Measurements from ENCODE around the gene RUFY4.
"Not testable (repeated sequence)": the region's sequence is repeated elsewhere in the genome, so short reads cannot be mapped to it uniquely, and the experiment has no call there.

Gene RUFY4

DNA sequence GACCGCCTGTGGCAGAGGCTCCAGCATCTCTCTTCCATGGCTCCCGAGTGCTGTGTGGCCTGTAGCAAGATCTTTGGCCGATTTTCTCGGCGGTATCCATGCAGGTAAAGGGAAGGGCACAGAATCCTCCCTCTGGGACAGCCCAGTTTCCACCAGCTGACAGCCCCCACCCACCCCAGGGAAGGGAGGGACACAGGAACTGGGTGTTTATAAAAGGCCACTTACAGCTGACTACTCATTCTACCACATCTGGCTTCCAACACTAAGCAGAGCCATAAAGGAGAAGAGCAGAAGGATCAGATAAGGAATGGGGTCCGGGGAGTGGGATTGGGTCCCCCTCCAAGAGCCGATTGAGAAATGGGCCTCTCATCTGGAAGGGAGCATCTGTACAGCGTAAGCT, 20.2 kb downstream of the RUFY4 start:
- no peak for DNase-seq

DNA sequence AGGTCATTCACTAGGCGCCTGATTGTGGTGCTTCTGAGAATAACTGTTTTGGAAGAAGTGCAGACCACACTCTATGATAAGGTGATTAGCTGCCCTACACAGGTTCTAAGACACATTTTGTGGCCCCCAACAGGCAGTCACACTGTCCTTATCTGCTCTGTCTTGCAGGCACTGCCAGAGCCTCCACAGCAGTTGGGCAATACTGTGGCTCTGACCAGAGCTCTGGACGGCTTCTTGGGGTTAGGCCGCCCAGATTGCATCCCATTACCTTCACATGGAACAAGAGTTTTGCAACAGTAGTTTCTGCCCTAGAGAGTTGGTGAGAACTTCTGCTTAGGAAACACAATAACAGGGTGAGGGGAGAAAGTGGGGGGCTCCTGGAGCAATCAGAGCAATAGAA, 22.7 kb downstream of the RUFY4 start:
- no peak for DNase-seq

DNA sequence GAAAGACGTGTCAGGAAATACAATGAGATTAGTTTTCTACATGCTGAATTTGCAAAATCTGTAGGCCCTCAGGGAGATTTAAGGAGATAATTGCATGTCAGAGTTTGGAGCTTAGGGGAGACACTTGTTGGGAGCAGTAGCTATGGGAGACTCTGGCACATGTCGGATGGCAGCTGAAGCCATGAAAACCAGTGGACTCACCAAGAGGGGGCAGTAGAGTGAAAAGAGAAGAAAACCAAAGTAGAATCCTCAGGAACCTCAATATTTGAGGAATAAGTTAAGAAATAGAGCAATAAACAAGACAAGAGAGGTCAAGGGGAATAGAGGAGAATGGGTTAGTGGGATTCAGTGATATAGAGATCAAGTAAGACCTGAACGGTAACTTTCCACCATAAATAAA, 24.8 kb downstream of the RUFY4 start:
- no peak for DNase-seq

DNA sequence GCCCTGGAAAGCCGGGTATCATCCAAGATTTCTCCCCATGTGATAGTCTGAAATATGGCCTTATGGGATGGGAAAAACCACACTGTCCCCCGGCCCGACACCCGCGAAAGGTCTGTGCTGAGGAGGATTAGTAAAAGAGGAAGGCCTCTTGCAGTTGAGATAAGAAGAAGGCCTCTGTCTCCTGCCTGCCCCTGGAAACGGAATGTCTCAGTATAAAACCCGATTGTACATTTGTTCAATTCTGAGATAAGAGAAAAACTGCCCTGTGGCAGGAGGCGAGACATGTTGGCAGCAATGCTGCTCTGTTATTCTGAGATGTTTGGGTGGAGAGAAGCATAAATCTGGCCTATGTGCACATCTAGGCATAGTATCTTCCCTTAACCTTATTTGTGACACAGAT, 26.8 kb downstream of the RUFY4 start:
- DNase-seq, result no peak

DNA sequence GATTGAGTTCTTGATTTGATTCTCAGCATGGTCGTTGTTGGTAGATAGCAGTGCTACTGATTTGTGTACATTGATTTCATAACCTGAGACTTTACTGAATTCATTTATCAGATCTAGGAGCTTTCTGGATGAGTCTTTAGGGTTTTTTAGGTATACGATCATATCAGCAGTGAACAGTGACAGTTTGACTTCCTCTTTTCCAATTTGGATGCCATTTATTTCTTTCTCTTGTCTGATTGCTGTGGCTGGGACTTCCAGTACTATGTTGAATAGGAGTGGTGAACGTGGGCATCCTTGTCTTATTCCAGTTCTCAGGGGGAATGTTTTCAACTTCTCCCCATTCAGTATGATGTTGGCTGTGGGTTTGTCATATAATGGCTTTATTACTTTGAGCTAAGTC, 28.9 kb downstream of the RUFY4 start:
- no peak for DNase-seq

DNA sequence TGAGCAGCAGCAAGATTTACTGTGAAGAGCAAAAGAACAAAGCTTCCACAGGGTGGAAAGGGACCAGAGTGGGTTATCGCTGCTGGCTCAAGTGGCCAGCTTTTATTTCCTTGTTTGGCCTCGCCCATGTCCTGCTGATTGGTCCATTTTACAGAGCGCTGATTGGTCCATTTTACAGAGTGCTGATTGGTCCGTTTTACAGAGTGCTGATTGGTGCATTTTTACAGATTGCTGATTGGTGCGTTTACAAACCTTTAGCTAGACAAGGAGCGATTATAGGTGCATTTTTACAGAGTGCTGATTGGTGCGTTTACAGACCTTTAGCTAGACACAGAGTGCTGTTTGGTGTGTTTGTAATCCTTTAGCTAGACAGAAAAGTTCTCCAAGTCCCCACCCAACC, 39.8 kb downstream of the RUFY4 start:
- not testable (repeated sequence) for DNase-seq

DNA sequence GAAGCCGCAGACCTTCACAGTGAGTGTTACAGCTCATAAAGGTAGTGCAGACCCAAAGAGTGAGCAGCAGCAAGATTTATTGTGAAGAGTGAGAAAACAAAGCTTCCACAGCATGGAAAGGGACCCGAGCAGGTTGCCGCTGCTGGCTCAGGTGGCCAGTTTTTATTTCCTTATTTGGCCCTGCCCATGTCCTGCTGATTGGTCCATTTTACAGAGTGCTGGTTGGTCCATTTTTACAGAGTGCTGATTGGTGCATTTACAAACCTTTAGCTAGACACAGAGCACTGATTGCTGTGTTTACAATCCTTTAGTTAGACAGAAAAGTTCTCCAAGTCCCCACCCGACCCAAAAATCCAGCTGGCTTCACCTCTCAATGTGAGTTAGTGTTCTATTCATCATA, 52.7 kb downstream of the RUFY4 start:
- not testable (repeated sequence) for DNase-seq

DNA sequence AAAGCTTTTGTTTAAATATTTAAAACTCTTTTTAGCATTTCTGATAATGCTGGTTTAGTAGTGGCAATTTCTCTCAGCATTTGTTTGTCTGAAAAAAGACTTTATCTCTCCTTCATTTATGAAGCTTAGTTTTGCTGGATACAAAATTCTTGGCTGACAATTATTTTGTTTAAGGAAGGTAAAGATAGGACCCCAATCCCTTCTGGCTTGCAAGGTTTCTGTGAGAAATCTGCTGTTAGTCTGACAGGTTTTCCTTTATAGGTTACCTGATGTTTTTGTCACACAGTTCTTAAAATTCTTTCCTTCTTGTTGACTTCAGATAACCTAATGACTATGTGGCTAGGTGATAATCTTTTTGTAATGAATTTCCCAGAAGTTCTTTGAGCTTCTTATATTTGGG, 53.2 kb downstream of the RUFY4 start:
- not testable (repeated sequence) for DNase-seq

DNA sequence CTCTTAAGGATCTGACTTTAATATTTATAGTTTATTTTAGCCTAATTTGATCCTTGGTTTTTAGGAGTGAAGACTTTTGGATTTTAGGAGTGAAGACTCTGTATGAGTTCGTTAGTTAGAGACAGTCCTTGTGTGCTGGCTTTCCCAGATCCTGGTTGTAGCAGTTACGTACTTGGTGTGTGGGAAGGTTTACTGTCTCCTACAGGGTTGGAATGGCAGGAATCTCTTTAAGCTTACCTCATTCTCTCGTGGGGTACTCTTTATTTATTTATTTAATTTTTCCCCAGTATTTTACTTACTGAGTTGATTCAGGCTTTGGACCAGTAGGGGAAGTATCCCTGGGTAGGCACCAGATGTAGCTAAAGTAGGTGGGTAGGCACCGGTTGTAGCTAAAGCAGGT, 54.9 kb downstream of the RUFY4 start:
- no peak for DNase-seq

DNA sequence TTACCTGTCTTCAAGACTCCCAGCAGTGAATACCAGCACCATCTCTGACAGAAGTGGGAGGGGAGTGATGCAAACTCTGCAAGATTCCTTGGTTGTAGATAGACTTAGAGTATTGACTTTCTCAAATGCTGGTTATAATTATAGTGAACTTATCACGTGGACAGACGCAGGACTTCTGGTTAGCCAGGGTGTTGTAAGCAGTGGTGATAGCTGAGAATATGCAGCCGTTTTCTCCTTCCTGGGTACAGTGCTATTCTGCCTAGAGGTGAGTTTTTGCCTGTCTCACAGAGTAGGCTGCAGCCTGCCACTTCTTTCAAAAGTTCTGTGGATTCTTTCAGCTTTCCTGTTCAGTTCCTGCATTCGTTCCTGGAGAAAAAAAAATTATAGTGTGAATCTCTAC, 56.0 kb downstream of the RUFY4 start:
- DNase-seq, result no peak

DNA sequence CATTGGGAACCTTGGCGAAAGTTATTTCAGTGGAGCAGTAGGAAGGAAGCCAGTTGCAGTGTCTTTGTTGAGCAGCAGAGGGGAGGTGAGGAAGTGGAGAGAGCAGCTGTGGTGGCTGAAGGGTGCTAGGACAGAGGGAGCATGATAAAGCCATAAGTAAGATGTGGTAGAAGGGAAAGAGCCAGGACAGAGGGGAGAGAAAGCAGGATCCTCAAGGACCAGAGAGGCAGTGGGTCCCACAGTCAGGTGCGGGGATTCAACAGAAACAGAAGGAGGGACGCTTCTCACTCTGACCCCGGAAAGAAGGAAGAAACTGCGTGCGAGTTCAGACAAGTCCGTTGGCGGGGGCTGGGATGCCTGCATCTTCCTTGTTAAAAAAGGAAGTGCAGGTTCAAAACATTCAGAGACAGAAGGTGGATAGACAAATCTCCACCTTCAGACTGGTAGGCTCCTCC, 56.6 kb downstream of the RUFY4 start, which contains the start of gene CXCR2:
TSS of gene CXCR2 (plus strand) at position 403 of the 455 bp plus-strand sequence. CDS start 8,774 bp downstream, outside the sequence.
- DNase-seq, result no peak

DNA sequence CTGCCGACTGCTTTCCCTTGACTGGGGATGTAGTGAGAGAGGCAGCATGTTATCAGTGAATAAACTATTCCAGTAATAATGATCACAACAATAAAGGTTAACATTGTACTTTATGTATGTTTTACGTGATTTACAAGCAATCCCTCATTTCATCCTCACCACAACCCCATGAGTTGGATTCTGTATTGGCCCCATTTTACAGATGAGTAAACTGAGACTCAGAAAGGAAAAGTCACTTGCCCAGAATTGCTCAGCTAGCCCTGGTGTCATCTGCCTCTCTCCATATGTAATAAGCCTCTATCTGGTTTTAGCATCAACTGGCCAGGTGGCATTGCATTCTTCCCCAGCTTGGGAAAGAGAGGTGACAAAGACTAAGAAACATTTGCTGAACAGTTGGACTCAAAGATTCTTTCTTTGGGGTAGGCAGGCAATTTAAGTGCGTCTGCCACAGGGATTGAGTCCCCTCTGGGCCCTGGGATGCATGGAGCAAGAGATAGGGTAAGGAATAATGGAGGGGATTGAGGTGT, 58.9 kb downstream of the RUFY4 start:
- DNase-seq, result no peak

DNA sequence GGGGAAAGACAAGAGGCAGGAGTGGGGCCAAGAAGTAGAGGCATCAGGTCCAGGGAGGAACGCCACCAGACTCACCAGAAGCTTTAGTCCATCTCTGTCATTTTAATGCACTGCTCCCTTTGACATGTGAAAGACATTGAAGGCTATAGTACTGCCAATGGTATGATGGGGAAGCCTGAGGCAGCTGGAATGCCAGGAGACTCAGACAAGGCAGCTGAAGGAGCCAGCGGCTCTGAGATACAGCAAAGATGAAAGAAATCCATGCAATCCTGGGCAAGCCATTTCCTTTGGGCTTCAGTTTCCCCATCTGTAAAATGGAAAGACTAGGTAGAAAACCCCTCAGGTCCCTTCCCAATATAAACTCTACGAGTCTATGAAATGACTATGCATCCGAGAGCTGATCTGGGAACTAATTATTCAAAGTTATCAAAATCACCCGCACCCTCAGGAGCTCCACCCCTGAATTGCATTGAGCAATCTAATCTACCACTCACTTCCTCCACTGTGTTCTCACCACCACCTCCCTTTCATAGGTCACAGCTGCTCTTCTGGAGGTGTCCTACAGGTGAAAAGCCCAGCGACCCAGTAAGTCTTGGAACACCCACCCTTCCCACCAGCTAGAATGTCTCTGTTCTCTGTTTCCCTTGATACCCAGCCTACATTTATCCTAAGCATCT, 59.9 kb downstream of the RUFY4 start:
- no peak for DNase-seq

DNA sequence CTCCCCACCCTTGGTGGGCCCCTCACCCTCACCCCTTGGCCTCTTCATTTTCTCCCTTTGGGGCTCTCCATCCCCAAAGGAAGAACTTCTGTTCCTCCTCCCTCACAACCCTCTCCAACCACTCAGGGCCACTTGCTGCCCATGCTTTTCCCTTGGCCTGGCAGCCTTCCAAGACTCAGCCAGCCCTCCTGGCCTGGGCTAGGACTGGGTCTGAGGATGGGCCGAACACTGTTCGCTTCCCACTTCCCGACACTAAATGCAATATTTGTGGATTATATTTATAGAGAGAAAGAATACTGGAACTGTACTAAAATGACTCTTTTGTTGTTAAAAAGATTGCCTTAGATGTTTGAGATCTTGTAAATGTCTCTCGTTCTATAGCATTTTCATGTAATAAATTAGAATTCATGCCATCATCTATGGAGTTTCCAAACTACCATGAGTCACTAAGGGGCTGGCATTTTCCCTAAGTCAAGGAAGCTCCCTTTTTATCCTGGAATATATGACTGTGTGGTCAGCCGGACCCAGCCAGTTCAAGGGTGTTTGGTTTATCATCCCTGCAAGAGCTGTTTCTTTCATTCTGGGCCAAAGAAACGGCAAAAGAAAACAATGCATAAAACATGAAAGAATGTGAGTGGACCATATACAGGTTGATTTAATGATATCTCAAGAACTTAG, 60.5 kb downstream of the RUFY4 start:
- no peak for DNase-seq

DNA sequence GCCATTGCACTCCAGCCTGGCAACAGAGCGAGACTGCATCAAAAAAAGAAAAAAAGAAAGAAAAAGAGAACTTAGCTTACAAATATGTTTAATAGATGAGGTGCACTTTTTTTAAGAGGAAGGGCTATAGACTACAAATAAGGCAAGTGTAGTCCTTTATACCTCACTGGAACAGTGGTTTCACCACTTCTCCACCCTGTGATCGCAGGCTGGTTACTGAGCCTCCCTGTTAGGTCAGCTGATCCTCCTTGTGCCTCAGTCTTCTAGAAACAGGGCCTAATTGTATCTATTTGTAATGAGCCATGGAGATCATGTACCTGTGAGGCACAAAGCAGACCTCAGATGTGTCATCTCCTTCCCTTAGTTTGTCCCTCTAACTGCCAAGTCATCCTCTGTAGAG, 61.3 kb downstream of the RUFY4 start:
- DNase-seq, result no peak

DNA sequence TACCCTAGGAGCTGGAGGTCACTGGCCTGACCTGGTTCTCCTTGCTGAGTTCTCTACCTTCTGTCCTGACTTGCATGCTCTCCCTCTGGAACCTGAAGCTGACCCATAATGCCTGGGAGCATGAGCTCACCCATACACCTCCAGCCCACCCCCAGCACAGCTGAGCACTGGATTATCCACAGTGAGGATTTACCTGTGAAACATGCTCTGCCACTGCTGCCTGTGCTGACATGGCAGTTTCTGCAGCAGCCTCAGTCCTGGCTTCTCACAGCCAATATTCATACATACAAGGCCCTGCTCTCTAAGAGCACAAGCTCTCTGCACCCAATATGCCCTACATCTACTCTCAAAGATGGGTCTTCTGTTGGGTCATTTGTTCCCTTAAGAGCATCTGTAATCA, 61.8 kb downstream of the RUFY4 start:
- no peak for DNase-seq

DNA sequence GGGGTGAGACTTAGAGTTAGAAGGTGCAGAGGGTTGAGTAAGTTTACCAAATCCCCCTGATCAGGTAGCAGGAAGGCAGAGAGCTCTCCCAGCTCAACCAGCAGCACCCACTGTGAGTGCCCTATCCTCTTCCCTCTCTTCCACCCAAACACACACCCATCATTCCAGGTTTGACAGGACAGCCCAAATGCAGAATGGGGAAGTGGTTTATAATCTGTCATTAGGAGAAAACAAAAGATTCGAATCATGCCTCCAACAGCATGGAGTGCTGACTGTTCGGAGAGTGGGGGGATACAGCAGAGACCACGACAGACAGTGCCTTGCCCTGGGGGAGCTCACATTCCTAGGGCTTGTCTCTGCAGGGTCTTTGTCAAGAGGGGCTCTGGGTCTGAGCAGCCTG, 68.5 kb downstream of the RUFY4 start:
- DNase-seq, result no peak

DNA sequence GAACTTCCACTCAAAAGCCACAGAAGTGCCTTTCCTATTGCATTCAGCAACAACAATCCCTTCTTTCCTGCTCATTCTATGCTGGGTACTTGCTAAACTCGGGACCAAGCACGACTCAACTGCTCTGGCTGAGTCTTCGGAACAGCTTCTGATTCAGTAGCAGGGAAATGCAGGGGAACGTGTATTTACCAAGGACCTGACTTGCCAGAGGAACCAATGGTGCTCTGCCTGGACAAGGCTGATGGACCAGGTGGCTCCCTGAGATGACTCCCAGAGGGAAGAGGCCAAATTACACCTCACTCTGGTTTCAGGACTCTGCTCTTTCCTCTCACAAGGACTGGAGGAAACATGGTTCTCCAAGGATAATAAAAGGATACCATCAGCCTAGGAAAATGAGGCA, 69.0 kb downstream of the RUFY4 start:
- DNase-seq, result no peak
